HepG2 (cell line): ENCODE measurements around the gene LEUTX. TPM values are rescaled to one million over a fixed set of nuclear protein-coding genes. Genes with fewer than 3 reads are reported as not detected.

Source experiments
- FIP1L1 ChIP-seq: fragments of 200-400 bp; formaldehyde crosslinking; IDR thresholded peaks from 2 replicates; pipeline ENCODE4 v1.6.1; 2018; ENCODE audit warnings: low read depth, mild to moderate bottlenecking, low read length, moderate library complexity, borderline replicate concordance; ENCODE audit not compliant: insufficient read depth
- FOXA1 ChIP-seq, 2 experiments: fragments of 450-650 bp in 1 of 2; sonication (generic) in 1 of 2; formaldehyde crosslinking in 1 of 2; IDR thresholded peaks; 2 replicates each; pipeline versions ENCODE4 v1.4.0 to v1.6.1; 2016 to 2020; ENCODE audit warnings: missing genetic modification reagents in 1 of 2
- HNRNPUL1 ChIP-seq: fragments of 200-400 bp; formaldehyde crosslinking; IDR thresholded peaks from 2 replicates; pipeline ENCODE4 v1.6.1; 2017; ENCODE audit warnings: low read depth, mild to moderate bottlenecking, low read length, moderate library complexity
- HOXA3 ChIP-seq: sonication (generic); formaldehyde crosslinking; IDR thresholded peaks from 2 replicates; pipeline ENCODE4 v1.5.0; 2020; ENCODE audit warnings: missing genetic modification reagents
- KLF13 ChIP-seq: sonication (generic); formaldehyde crosslinking; IDR thresholded peaks from 2 replicates; pipeline ENCODE4 v1.4.0; 2020; ENCODE audit warnings: mild to moderate bottlenecking, missing genetic modification reagents
- KLF16 ChIP-seq, 2 experiments: sonication (generic) in 1 of 2; formaldehyde crosslinking in 1 of 2; IDR thresholded peaks; 2 replicates each; pipeline versions ENCODE4 v1.6.1 to v1.8.0; 2016 to 2023; ENCODE audit warnings: missing genetic modification reagents in 2 of 2, missing compliant biosample characterization in 1 of 2
- MIER3 ChIP-seq: IDR thresholded peaks from 2 replicates; pipeline ENCODE4 v1.6.1; 2016; ENCODE audit warnings: missing compliant biosample characterization, borderline replicate concordance
- MLLT10 ChIP-seq: sonication (generic); formaldehyde crosslinking; IDR thresholded peaks from 2 replicates; pipeline ENCODE4 v1.4.0; 2020; ENCODE audit warnings: missing genetic modification reagents
- NAIF1 ChIP-seq: sonication (generic); formaldehyde crosslinking; IDR thresholded peaks from 2 replicates; pipeline ENCODE4 v1.5.0; 2020; ENCODE audit warnings: mild to moderate bottlenecking, missing genetic modification reagents, borderline replicate concordance
- PAWR ChIP-seq: sonication (generic); formaldehyde crosslinking; IDR thresholded peaks from 2 replicates; pipeline ENCODE4 v1.4.0; 2020; ENCODE audit warnings: missing genetic modification reagents, mild to moderate bottlenecking, borderline replicate concordance
- SUZ12 ChIP-seq: fragments of 150-350 bp; IDR thresholded peaks from 2 replicates; pipeline ENCODE4 v1.6.1; 2014; ENCODE audit warnings: low read depth, low read length
- THAP11 ChIP-seq: IDR thresholded peaks from 2 replicates; pipeline ENCODE4 v1.6.1; 2016; ENCODE audit warnings: missing biosample characterization, missing genetic modification reagents
- ZFY ChIP-seq: sonication (generic); formaldehyde crosslinking; IDR thresholded peaks from 2 replicates; pipeline ENCODE4 v1.4.0; 2020; ENCODE audit warnings: missing genetic modification reagents
- ZNF230 ChIP-seq: sonication (generic); formaldehyde crosslinking; IDR thresholded peaks from 2 replicates; pipeline ENCODE4 v1.4.0; 2020; ENCODE audit warnings: mild to moderate bottlenecking, missing genetic modification reagents
- ZNF383 ChIP-seq: sonication (generic); formaldehyde crosslinking; IDR thresholded peaks from 2 replicates; pipeline ENCODE4 v1.4.0; 2020; ENCODE audit warnings: missing genetic modification reagents, mild to moderate bottlenecking, borderline replicate concordance
- ZNF781 ChIP-seq: sonication (generic); formaldehyde crosslinking; IDR thresholded peaks from 2 replicates; pipeline ENCODE4 v1.5.1; 2020; ENCODE audit warnings: borderline replicate concordance, mild to moderate bottlenecking, missing genetic modification reagents; ENCODE audit errors: not compliant biosample characterization
- polyA plus RNA-seq, 8 experiments: library from polyadenylated mRNA; depleted of rRNA in 3 of 8; stranded (reverse) in 7 of 8; unstranded in 1 of 8; fragments of >200 nt; fragmentation: Illumina TruSeq in 4 of 8; extraction: Trizol in 4 of 8; gene quantifications; 2 replicates each; pipeline versions ENCODE4 v1.2.1 to v1.2.3, GENCODE V29; 2011 to 2016; ENCODE audit warnings: low read depth in 4 of 8, missing spikeins in 1 of 8, mixed read lengths in 1 of 8; ENCODE audit not compliant: insufficient read depth in 1 of 8
- total RNA-seq, 5 experiments: library from RNA; depleted of rRNA; stranded (reverse); fragments of >200 nt; fragmentation: Illumina TruSeq; extraction: Trizol; gene quantifications; 2 replicates each; pipeline ENCODE4 v1.2.3, GENCODE V29; 2016; ENCODE audit warnings: low read depth in 1 of 5
- TF ChIP-seq, protein P1 (sequence below): sonication (generic); formaldehyde crosslinking; IDR thresholded peaks from 2 replicates; pipeline ENCODE4 v1.4.0; 2020; ENCODE audit warnings: missing genetic modification reagents, mild to moderate bottlenecking, borderline replicate concordance
- TF ChIP-seq, protein P2 (sequence below): IDR thresholded peaks from 2 replicates; pipeline ENCODE4 v1.6.1; 2016; ENCODE audit warnings: mild to moderate bottlenecking, missing biosample characterization, missing genetic modification reagents
- TF ChIP-seq, protein P3 (sequence below): sonication (generic); formaldehyde crosslinking; IDR thresholded peaks from 2 replicates; pipeline ENCODE4 v1.8.1; 2023; ENCODE audit warnings: mild to moderate bottlenecking, missing genetic modification reagents
- TF ChIP-seq, protein P4 (sequence below): sonication (generic); formaldehyde crosslinking; IDR thresholded peaks from 2 replicates; pipeline ENCODE4 v1.8.1; 2022; ENCODE audit warnings: mild to moderate bottlenecking, missing genetic modification reagents
- TF ChIP-seq, protein P5 (sequence below): sonication (generic); formaldehyde crosslinking; IDR thresholded peaks from 2 replicates; pipeline ENCODE4 v1.4.0; 2020; ENCODE audit warnings: mild to moderate bottlenecking, missing genetic modification reagents
- TF ChIP-seq, protein P6 (sequence below): sonication (generic); formaldehyde crosslinking; IDR thresholded peaks from 2 replicates; pipeline ENCODE4 v1.4.0; 2020; ENCODE audit warnings: missing genetic modification reagents, borderline replicate concordance

Gene LEUTX
- total and polyA plus RNA-seq, 2 of the 13 experiments (the other 11 are each of a cell fraction or from before 2014, with no cell fraction given): not detected

DNA sequence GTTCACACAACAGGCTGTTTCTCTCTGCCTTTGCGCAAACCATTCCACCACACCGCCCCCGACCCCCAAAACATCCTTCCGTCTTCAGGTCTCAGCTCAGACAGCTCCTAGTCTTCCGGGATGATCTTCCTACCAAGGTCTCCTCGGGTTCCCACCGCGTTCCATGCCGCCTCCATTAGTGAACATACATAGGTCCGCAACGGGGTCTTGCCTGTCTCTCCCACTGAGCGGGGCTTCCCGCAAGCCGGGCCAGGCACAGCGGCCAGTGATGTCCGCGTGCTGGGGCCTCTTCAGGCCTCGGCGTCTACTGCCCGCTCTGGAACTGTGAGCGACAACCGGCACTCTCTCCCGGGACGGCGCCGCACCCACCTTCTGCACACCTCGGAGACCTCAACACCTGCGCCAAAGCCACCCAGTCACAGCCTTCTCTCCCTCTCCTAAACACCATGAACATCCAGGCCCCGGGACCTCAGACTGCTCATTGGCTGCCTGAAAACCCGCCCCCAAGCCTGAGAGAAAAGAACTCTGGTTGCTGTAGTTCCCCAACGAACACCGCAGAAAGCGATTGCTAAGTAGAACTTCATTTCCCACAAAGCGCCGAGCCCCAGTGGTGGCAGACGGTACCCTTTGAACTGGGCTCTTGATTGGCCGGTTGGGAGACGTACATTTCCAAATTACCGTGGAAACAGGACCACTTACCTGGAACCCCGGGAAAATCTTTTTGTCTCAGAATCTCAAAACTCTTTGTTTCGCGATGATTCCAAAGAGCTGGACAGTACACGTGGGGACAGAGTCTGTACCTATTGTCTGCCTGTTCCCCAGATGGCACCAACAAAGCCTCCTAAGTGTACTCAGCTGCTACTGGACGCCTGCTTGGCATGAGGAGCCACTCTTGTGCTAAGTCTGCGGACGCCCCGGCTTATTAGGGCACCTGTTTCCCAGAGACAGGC lies 45.8 kb downstream of the LEUTX start (continued):
- TF ChIP-seq, protein P1, sequence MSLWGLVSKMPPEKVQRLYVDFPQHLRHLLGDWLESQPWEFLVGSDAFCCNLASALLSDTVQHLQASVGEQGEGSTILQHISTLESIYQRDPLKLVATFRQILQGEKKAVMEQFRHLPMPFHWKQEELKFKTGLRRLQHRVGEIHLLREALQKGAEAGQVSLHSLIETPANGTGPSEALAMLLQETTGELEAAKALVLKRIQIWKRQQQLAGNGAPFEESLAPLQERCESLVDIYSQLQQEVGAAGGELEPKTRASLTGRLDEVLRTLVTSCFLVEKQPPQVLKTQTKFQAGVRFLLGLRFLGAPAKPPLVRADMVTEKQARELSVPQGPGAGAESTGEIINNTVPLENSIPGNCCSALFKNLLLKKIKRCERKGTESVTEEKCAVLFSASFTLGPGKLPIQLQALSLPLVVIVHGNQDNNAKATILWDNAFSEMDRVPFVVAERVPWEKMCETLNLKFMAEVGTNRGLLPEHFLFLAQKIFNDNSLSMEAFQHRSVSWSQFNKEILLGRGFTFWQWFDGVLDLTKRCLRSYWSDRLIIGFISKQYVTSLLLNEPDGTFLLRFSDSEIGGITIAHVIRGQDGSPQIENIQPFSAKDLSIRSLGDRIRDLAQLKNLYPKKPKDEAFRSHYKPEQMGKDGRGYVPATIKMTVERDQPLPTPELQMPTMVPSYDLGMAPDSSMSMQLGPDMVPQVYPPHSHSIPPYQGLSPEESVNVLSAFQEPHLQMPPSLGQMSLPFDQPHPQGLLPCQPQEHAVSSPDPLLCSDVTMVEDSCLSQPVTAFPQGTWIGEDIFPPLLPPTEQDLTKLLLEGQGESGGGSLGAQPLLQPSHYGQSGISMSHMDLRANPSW (CRISPR knock-in tag): no peak
- TF ChIP-seq THAP11 (CRISPR knock-in tag): peak; percentile 96
- TF ChIP-seq MIER3: no peak
- no peak for TF ChIP-seq FIP1L1
- TF ChIP-seq, protein P2, sequence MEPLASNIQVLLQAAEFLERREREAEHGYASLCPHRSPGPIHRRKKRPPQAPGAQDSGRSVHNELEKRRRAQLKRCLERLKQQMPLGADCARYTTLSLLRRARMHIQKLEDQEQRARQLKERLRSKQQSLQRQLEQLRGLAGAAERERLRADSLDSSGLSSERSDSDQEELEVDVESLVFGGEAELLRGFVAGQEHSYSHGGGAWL: no peak
- TF ChIP-seq, protein P3, sequence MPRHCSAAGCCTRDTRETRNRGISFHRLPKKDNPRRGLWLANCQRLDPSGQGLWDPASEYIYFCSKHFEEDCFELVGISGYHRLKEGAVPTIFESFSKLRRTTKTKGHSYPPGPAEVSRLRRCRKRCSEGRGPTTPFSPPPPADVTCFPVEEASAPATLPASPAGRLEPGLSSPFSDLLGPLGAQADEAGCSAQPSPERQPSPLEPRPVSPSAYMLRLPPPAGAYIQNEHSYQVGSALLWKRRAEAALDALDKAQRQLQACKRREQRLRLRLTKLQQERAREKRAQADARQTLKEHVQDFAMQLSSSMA (CRISPR knock-in tag): no peak; the same call in 1 of the 2 replicates
- TF ChIP-seq NAIF1 (CRISPR knock-in tag): no peak
- TF ChIP-seq ZNF383: no peak
- TF ChIP-seq KLF16 (CRISPR knock-in tag; IDR thresholded peaks at IDR 0.05): no peak
- TF ChIP-seq FOXA1 (IDR thresholded peaks at IDR 0.05): no peak
- TF ChIP-seq FOXA1 (CRISPR knock-in tag; IDR thresholded peaks at IDR 0.05): no peak
- no peak for TF ChIP-seq HNRNPUL1
- TF ChIP-seq MLLT10 (CRISPR knock-in tag): no peak
- no peak for TF ChIP-seq KLF13 (CRISPR knock-in tag)
- TF ChIP-seq, protein P4, sequence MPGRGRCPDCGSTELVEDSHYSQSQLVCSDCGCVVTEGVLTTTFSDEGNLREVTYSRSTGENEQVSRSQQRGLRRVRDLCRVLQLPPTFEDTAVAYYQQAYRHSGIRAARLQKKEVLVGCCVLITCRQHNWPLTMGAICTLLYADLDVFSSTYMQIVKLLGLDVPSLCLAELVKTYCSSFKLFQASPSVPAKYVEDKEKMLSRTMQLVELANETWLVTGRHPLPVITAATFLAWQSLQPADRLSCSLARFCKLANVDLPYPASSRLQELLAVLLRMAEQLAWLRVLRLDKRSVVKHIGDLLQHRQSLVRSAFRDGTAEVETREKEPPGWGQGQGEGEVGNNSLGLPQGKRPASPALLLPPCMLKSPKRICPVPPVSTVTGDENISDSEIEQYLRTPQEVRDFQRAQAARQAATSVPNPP: no peak
- TF ChIP-seq, protein P5, sequence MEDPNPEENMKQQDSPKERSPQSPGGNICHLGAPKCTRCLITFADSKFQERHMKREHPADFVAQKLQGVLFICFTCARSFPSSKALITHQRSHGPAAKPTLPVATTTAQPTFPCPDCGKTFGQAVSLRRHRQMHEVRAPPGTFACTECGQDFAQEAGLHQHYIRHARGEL: no peak
- peak; percentile 62; the same call in 1 of the 2 replicates for TF ChIP-seq ZFY (CRISPR knock-in tag)
- TF ChIP-seq PAWR (CRISPR knock-in tag): no peak
- TF ChIP-seq HOXA3 (CRISPR knock-in tag): no peak
- peak; percentile 52 for TF ChIP-seq ZNF781
- TF ChIP-seq, protein P6, sequence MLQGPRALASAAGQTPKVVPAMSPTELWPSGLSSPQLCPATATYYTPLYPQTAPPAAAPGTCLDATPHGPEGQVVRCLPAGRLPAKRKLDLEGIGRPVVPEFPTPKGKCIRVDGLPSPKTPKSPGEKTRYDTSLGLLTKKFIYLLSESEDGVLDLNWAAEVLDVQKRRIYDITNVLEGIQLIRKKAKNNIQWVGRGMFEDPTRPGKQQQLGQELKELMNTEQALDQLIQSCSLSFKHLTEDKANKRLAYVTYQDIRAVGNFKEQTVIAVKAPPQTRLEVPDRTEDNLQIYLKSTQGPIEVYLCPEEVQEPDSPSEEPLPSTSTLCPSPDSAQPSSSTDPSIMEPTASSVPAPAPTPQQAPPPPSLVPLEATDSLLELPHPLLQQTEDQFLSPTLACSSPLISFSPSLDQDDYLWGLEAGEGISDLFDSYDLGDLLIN (CRISPR knock-in tag): no peak
- TF ChIP-seq ZNF230 (CRISPR knock-in tag): no peak
- peak; percentile 36 for TF ChIP-seq SUZ12
